ENCODE measurements around the gene ST7L. TPM values are rescaled to one million over a fixed set of nuclear protein-coding genes. Genes with fewer than 3 reads are reported as not detected.

Gene ST7L
- total RNA-seq, 2 donors from 2014 or later: 9.4 to 9.7 TPM

GRCh38 chr1:112508278-112509004, 110.5 kb downstream of the ST7L start, which contains the start of gene WNT2B:
Gene WNT2B, plus strand, starts transcription at chr1:112508965. Its CDS starts 298 bp downstream, at chr1:112509263.
- Mint-ChIP-seq H3K9me3 (no peaks in the 10 kb centered on the region), H3K27me3 (peaks cover 7% of the 10 kb centered on the region), H3K4me3 (peak within 1 kb of the TSS; percentile 68), H3K27ac (no peak within 1 kb of the TSS), H3K4me1 (no peaks in the 10 kb centered on the region), H3K36me3 (ENCODE audit: low read depth) (no peaks in the 10 kb centered on the region)
- peak; percentile 71 for ATAC-seq (replicated peaks)

GRCh38 chr1:112507921-112508277, 111.0 kb downstream of the ST7L start:
- Mint-ChIP-seq H3K4me3 (peak overlapping the region; percentile 68), H3K27me3 (peaks cover 13% of the 10 kb centered on the region), H3K4me1 (no peaks in the 10 kb centered on the region), H3K36me3 (ENCODE audit: low read depth) (no peaks in the 10 kb centered on the region), H3K9me3 (no peaks in the 10 kb centered on the region), H3K27ac (no peak overlapping the region)
- ATAC-seq (replicated peaks): peak; percentile 34

GRCh38 chr1:112507336-112507735, 111.6 kb downstream of the ST7L start:
- peaks cover 18% of the 10 kb centered on the region for H3K27me3 Mint-ChIP-seq
- H3K36me3 Mint-ChIP-seq (ENCODE audit: low read depth): no peaks in the 10 kb centered on the region
- no peaks in the 10 kb centered on the region for H3K9me3 Mint-ChIP-seq
- ATAC-seq (replicated peaks): no peak
- no peak overlapping the region for H3K27ac Mint-ChIP-seq
- H3K4me1 Mint-ChIP-seq: no peaks in the 10 kb centered on the region
- H3K4me3 Mint-ChIP-seq: peak overlapping the region; percentile 68

GRCh38 chr1:112506731-112507130, 112.2 kb downstream of the ST7L start:
- no peak for ATAC-seq (replicated peaks)
- Mint-ChIP-seq H3K36me3 (ENCODE audit: low read depth) (no peaks in the 10 kb centered on the region), H3K27me3 (peaks cover 20% of the 10 kb centered on the region), H3K4me3 (no peak overlapping the region), H3K4me1 (no peaks in the 10 kb centered on the region), H3K9me3 (no peaks in the 10 kb centered on the region), H3K27ac (no peak overlapping the region)

GRCh38 chr1:112506306-112506705, 112.6 kb downstream of the ST7L start:
- Mint-ChIP-seq H3K36me3 (ENCODE audit: low read depth) (no peaks in the 10 kb centered on the region), H3K27me3 (peaks cover 21% of the 10 kb centered on the region), H3K4me3 (no peak overlapping the region), H3K27ac (no peak overlapping the region), H3K9me3 (no peaks in the 10 kb centered on the region), H3K4me1 (no peaks in the 10 kb centered on the region)
- ATAC-seq (replicated peaks): no peak

GRCh38 chr1:112505878-112506277, 113.1 kb downstream of the ST7L start:
- no peak for ATAC-seq (replicated peaks)
- no peaks in the 10 kb centered on the region for H3K36me3 Mint-ChIP-seq (ENCODE audit: low read depth)

GRCh38 chr1:112505400-112505785, 113.5 kb downstream of the ST7L start:
- no peak overlapping the region for H3K4me3 Mint-ChIP-seq
- H3K36me3 Mint-ChIP-seq (ENCODE audit: low read depth): no peaks in the 10 kb centered on the region
- no peaks in the 10 kb centered on the region for H3K9me3 Mint-ChIP-seq
- H3K27ac Mint-ChIP-seq: no peak overlapping the region
- no peak for ATAC-seq (replicated peaks)
- peaks cover 26% of the 10 kb centered on the region for H3K27me3 Mint-ChIP-seq
- no peaks in the 10 kb centered on the region for H3K4me1 Mint-ChIP-seq

More at GRCh38 chr1:112505878-112506277, 113.1 kb downstream of the ST7L start:
- Mint-ChIP-seq H3K4me3 (no peak overlapping the region), H3K27ac (no peak overlapping the region), H3K27me3 (peaks cover 25% of the 10 kb centered on the region), H3K9me3 (no peaks in the 10 kb centered on the region), H3K4me1 (no peaks in the 10 kb centered on the region)

- Mint-ChIP-seq H3K27me3 (peaks cover 29% of the 10 kb centered on the region), H3K4me3 (no peak overlapping the region), H3K9me3 (no peaks in the 10 kb centered on the region), H3K4me1 (no peaks in the 10 kb centered on the region), H3K36me3 (ENCODE audit: low read depth) (no peaks in the 10 kb centered on the region), H3K27ac (no peak overlapping the region)
- ATAC-seq (replicated peaks): no peak
Observed at GRCh38 chr1:112504661-112505399, 114.1 kb downstream of the ST7L start.

- Mint-ChIP-seq H3K27me3 (peaks cover 33% of the 10 kb centered on the region), H3K9me3 (no peaks in the 10 kb centered on the region), H3K36me3 (ENCODE audit: low read depth) (no peaks in the 10 kb centered on the region), H3K4me1 (no peaks in the 10 kb centered on the region), H3K4me3 (no peak overlapping the region), H3K27ac (no peak overlapping the region)
- no peak for ATAC-seq (replicated peaks)
Observed at GRCh38 chr1:112504001-112504660, 114.8 kb downstream of the ST7L start.

GRCh38 chr1:112502826-112503225, 116.1 kb downstream of the ST7L start:
- no peak for ATAC-seq (replicated peaks)
- Mint-ChIP-seq H3K4me3 (peak overlapping the region; percentile 45), H3K4me1 (no peaks in the 10 kb centered on the region), H3K27ac (no peak overlapping the region), H3K9me3 (no peaks in the 10 kb centered on the region), H3K27me3 (peaks cover 44% of the 10 kb centered on the region), H3K36me3 (ENCODE audit: low read depth) (no peaks in the 10 kb centered on the region)

GRCh38 chr1:112501810-112502641, 116.9 kb downstream of the ST7L start:
- H3K36me3 Mint-ChIP-seq (ENCODE audit: low read depth): no peaks in the 10 kb centered on the region
- no peaks in the 10 kb centered on the region for H3K4me1 Mint-ChIP-seq
- ATAC-seq (replicated peaks): peak; percentile 71
- peak overlapping the region; percentile 45 for H3K4me3 Mint-ChIP-seq
- H3K27ac Mint-ChIP-seq: no peak overlapping the region
- no peaks in the 10 kb centered on the region for H3K9me3 Mint-ChIP-seq
- H3K27me3 Mint-ChIP-seq: peaks cover 49% of the 10 kb centered on the region

- H3K36me3 Mint-ChIP-seq (ENCODE audit: low read depth): no peaks in the 10 kb centered on the region
- no peaks in the 10 kb centered on the region for H3K4me1 Mint-ChIP-seq
- H3K4me3 Mint-ChIP-seq: no peak overlapping the region
- peaks cover 37% of the 10 kb centered on the region for H3K27me3 Mint-ChIP-seq
- H3K27ac Mint-ChIP-seq: no peak overlapping the region
- no peaks in the 10 kb centered on the region for H3K9me3 Mint-ChIP-seq
- no peak for ATAC-seq (replicated peaks)
Observed at GRCh38 chr1:112496290-112496689, 122.7 kb downstream of the ST7L start.

GRCh38 chr1:112493351-112493750, 125.6 kb downstream of the ST7L start:
- Mint-ChIP-seq H3K36me3 (ENCODE audit: low read depth) (no peaks in the 10 kb centered on the region), H3K4me1 (no peaks in the 10 kb centered on the region), H3K9me3 (no peaks in the 10 kb centered on the region), H3K27ac (no peak overlapping the region), H3K4me3 (no peak overlapping the region), H3K27me3 (peaks cover 22% of the 10 kb centered on the region)
- no peak for ATAC-seq (replicated peaks)

GRCh38 chr1:112492076-112492475, 126.9 kb downstream of the ST7L start:
- H3K9me3 Mint-ChIP-seq: no peaks in the 10 kb centered on the region
- no peak overlapping the region for H3K4me3 Mint-ChIP-seq
- peaks cover 13% of the 10 kb centered on the region for H3K27me3 Mint-ChIP-seq
- H3K4me1 Mint-ChIP-seq: no peaks in the 10 kb centered on the region
- no peaks in the 10 kb centered on the region for H3K36me3 Mint-ChIP-seq (ENCODE audit: low read depth)
- ATAC-seq (replicated peaks): no peak
- no peak overlapping the region for H3K27ac Mint-ChIP-seq
